Measurements from ENCODE around the gene KRT80. TPM values are rescaled to one million over a fixed set of nuclear protein-coding genes. Genes with fewer than 3 reads are reported as not detected.

The KRT80 gene
- total RNA-seq, 1 donor from 2014 or later, result not detected

DNA sequence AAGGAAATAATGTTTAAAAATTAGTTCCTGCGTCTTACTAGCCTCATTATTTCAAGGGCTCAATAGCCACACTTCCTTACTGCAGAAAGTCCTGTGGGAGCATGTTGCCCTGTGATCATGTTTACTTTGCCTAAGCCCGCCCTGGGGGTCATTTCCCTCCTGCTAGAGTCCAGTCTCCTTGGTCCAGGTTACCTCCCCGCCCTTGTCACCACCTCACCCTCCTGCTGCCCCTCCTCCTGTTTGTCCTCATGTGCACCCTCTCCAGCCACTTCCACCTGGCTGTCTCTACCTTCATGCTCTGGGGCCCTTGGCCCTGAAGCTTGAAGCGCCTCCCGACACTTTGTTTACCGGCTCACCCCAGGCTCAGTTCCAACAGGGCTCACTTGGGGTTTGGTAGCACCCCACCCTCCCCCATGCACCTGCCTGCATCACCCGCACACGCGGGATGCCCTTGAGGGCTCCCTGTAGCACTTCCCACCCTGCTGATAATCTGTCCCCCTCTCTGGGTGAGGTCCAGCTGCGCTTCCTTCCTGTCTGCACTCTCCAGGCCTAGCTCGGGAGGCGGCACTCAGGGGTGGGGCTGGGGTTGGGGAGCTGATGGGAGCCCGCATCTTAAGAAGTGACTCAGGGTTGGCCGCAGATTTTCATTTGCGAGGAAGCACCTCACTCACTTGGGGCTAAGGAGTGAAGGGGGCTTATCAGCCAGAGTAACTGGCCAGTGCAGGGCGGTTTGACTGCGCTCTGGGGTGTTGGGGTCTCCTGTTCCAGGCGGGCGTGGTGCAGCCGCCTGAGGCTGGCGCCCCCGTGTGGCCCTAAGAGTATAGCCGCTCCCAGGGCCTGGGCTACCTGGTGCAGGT is 72.2 kb downstream of the KRT80 start:
- DNase-seq, result peak; percentile 81
- Mint-ChIP-seq H3K36me3 (ENCODE audit: low read depth) (no peaks in the 10 kb centered on the region), H3K27ac (no peak overlapping the region), H3K9me3 (no peaks in the 10 kb centered on the region), H3K4me3 (no peak overlapping the region), H3K4me1 (peaks cover 29% of the 10 kb centered on the region), H3K27me3 (peaks cover 14% of the 10 kb centered on the region)
- intact Hi-C loops (cut with micrococcal nuclease), result loop anchor here (1.0 to 5.0 kb wide), 2 partner anchors 37 to 94 kb away; no protein-coding TSS in a partner anchor

Other genes starting within 250 kb of the KRT80 start
- 7.1 and 8.1 TPM in 2 replicates for gene ACVR1B, start 240.3 kb downstream of the KRT80 start, total RNA-seq
- gene TAMALIN, start 185.1 kb downstream of the KRT80 start, total RNA-seq, result 10.4 and 12.4 TPM in 2 replicates
- gene NR4A1, start 140.6 kb downstream of the KRT80 start, total RNA-seq, result 55.0 and 57.7 TPM in 2 replicates
- gene ATG101, start 122.0 kb downstream of the KRT80 start, total RNA-seq, result 51.2 and 61.4 TPM in 2 replicates
- gene SMIM41, start 112.3 kb downstream of the KRT80 start, total RNA-seq, result 0.19 TPM in 1 of 2 replicates, not detected in the other
- gene KRT7, start 41.2 kb upstream of the KRT80 start, total RNA-seq, result 12.3 and 15.8 TPM in 2 replicates
- 0.44 and 0.64 TPM in 2 replicates for gene KRT86, start 82.6 kb upstream of the KRT80 start, total RNA-seq
- not detected in 2 replicates for gene KRT81, start 99.5 kb upstream of the KRT80 start, total RNA-seq
- gene KRT83, start 129.4 kb upstream of the KRT80 start, total RNA-seq, result not detected in 2 replicates
- gene KRT85, start 175.5 kb upstream of the KRT80 start, total RNA-seq, result not detected in 2 replicates
- not detected in 2 replicates for gene KRT84, start 193.6 kb upstream of the KRT80 start, total RNA-seq
- not detected in 2 replicates for gene KRT82, start 214.3 kb upstream of the KRT80 start, total RNA-seq
- gene KRT75, start 242.4 kb upstream of the KRT80 start, total RNA-seq, result not detected in 2 replicates

Data from activated CD4-positive, alpha-beta T cell treated with anti-CD3 and anti-CD28 coated beads, Interleukin-2, amount 10 ng/mL, durations not matched to agents 24 days and 14 days (primary cell).